Right lobe of liver (tissue), 6 donors: ENCODE results near the gene FAM177A1. TPM values are rescaled to one million over a fixed set of nuclear protein-coding genes. Genes with fewer than 3 reads are reported as not detected.

Experiments
- ATAC-seq, 4 donors: fragments of 200-7000 bp; cut with Tn5 transposase; one replicate each; pipeline ENCODE4 v1.9.1; 2020; ENCODE audit warnings: mild to moderate bottlenecking in 4 of 4, moderate library complexity in 4 of 4
- DNase-seq, 3 donors: peaks; one replicate each; pipeline ENCODE4 v3.0.0-alpha.2; 2020
- H3K27ac ChIP-seq, 3 donors: fragments of 200-600 bp; one replicate each; pipeline ENCODE4 v1.8.0; 2022
- H3K27me3 ChIP-seq, 2 donors: fragments of 200-600 bp; one replicate each; pipeline ENCODE4 v1.8.0; 2022
- H3K36me3 ChIP-seq, 4 donors: fragments of 200-600 bp; sonication (generic) in 1 of 4; one replicate each; pipeline versions ENCODE4 v1.5.1 to v1.8.0; 2017 to 2022; ENCODE audit warnings: control low read depth in 1 of 4
- H3K4me1 ChIP-seq, 4 donors: fragments of 200-600 bp; sonication (generic) in 1 of 4; one replicate each; pipeline versions ENCODE4 v1.5.1 to v1.8.0; 2017 to 2022; ENCODE audit warnings: control low read depth in 1 of 4
- H3K4me3 ChIP-seq, 3 donors: fragments of 200-600 bp; one replicate each; pipeline ENCODE4 v1.8.0; 2022
- H3K9me3 ChIP-seq, 4 donors: fragments of 200-600 bp; sonication (generic) in 1 of 4; one replicate each; pipeline versions ENCODE4 v1.5.1 to v1.8.0; 2017 to 2022; ENCODE audit warnings: control low read depth in 1 of 4
- CTCF ChIP-seq, 4 donors: fragments of 200-600 bp in 3 of 4; fragments of 450-650 bp in 1 of 4; IDR thresholded peaks; one replicate each; pipeline versions ENCODE4 v1.5.1 to v1.8.0; 2016 to 2022; ENCODE audit warnings: antibody characterized with exemption in 4 of 4, mild to moderate bottlenecking in 2 of 4
- POLR2A ChIP-seq: fragments of 450-650 bp; IDR thresholded peaks from one replicate; pipeline ENCODE4 v1.6.1; 2017; ENCODE audit warnings: antibody characterized with exemption, mild to moderate bottlenecking
- WGBS: methylation state at CpG from one replicate; pipeline ENCODE4 v1.1.6; 2018; ENCODE audit warnings: low coverage, low lambda C conversion rate; ENCODE audit not compliant: insufficient coverage; ENCODE audit errors: missing lambda C conversion rate; 5-methylcytosine and 5-hydroxymethylcytosine counted together
- intact Hi-C, 2 donors: fragments of 100-400 bp; cut with DNase I; formaldehyde crosslinking; loops; one replicate each; pipeline versions ENCODE4 v1.11.2 to v1.14.1; 2022
- total RNA-seq, 6 experiments: library from RNA; depleted of rRNA in 2 of 6; stranded (reverse); fragments of >200 nt in 2 of 6; fragmentation: NEBNext Ultra II Directional in 3 of 6; extraction: Animal tissue kit (Norgen Biotek cat#: 25700) in 3 of 6; gene quantifications; one replicate each; pipeline versions ENCODE4 v1.1.0 to v1.2.4, GENCODE V29; 2016 to 2023
- donor health status: DM: no; HTN: yes; CAD: no.
- donor health status: DM: no; HTN: no; CAD: no.
- donor health status: DM: no; HTN: no; CAD: no.
- donor health status: DM: no; HTN: yes; CAD: no.
- donor health status: DM: no; HTN: yes; CAD: no.

Gene FAM177A1
- total RNA-seq, 6 experiments from 2014 or later: 44.2 to 48.4 (median 47.2) TPM

GRCh38 chr14:35107866-35108265 is 61.8 kb downstream of the FAM177A1 start:
- no peaks in the 10 kb centered on the region for H3K27me3 ChIP-seq
- H3K36me3 ChIP-seq: peaks cover 0 to 56% (median 13%) of the 10 kb centered on the region in 4 donors
- DNase-seq: no peak

DNA sequence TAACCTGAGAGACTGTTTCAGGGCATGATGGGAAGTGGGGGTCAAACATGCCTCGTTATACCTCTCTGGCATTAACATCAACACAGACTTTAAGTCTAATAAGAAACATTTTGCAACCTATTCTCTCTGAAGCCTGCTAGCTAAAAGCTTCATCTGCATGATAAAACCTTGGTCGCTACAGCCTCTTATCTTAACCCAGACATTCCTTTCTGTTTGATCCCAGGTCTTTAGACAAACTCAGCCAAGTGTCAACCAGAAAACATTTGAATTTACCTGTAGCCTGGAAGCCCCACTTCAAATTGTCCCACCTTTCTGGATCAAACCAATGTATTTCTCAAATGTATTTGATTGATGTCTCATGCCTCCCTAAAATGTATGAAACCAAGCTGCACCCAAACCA is 66.6 kb downstream of the FAM177A1 start:
- no peak overlapping the region for H3K4me3 ChIP-seq
- no peak overlapping the region for H3K27ac ChIP-seq
- peaks cover 0 to 10% (median 0%) of the 10 kb centered on the region in 4 donors for H3K4me1 ChIP-seq
- DNase-seq (no peak), ATAC-seq (no peak)
- no peaks in the 10 kb centered on the region for H3K27me3 ChIP-seq
- TF ChIP-seq POLR2A (no peak), CTCF (IDR thresholded peaks at IDR 0.05) (no peak)
- H3K36me3 ChIP-seq: peaks cover 0 to 31% (median 13%) of the 10 kb centered on the region in 4 donors
- intact Hi-C loops: no loop called here
- WGBS: 84% methylated on average over 2 of the region's 2 CpGs
- no peaks in the 10 kb centered on the region for H3K9me3 ChIP-seq

More at GRCh38 chr14:35107866-35108265, 61.8 kb downstream of the FAM177A1 start:
- no peak overlapping the region for H3K27ac ChIP-seq
- no peaks in the 10 kb centered on the region for H3K4me1 ChIP-seq
- intact Hi-C loops: no loop called here
- no peak for ATAC-seq
- TF ChIP-seq POLR2A (no peak), CTCF (IDR thresholded peaks at IDR 0.05) (no peak)
- no peak overlapping the region for H3K4me3 ChIP-seq
- no peaks in the 10 kb centered on the region for H3K9me3 ChIP-seq

- Histone ChIP-seq H3K27me3 (no peaks in the 10 kb centered on the region), H3K9me3 (no peaks in the 10 kb centered on the region), H3K27ac (no peak overlapping the region), H3K4me3 (no peak overlapping the region), H3K4me1 (peaks cover 0 to 12% (median 0%) of the 10 kb centered on the region in 4 donors), H3K36me3 (peaks cover 0 to 23% (median 10%) of the 10 kb centered on the region in 4 donors)
- 100% methylated on average over 2 of the region's 4 CpGs for WGBS
- DNase-seq (no peak), ATAC-seq (no peak)
- TF ChIP-seq POLR2A (no peak), CTCF (IDR thresholded peaks at IDR 0.05) (no peak)
- intact Hi-C loops: no loop called here
Observed at GRCh38 chr14:35113308-35113950, 67.4 kb downstream of the FAM177A1 start.

DNA sequence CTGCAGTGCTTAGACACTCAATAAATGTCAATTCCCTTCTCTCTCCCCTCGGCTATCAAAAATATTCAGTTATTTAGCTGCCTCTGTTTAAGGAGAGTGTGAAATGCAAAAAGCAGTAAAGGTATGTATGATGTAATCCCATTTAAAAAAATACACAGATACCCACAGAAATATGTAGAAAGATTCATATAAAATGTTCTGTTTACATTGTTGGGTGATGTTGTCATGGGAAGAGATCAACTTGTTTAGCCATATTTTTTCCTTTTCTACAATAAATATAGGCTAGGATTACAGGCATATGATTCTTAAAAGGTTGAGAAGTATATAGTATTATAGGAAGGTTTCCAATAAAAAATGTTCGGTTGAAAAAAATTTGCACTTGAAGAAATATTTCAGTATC is 68.0 kb downstream of the FAM177A1 start:
- WGBS: 75% methylated on average over 2 of the region's 2 CpGs
- Histone ChIP-seq H3K27me3 (no peaks in the 10 kb centered on the region), H3K4me1 (peaks cover 0 to 12% (median 0%) of the 10 kb centered on the region in 4 donors), H3K9me3 (no peaks in the 10 kb centered on the region), H3K27ac (no peak overlapping the region), H3K36me3 (peaks cover 0 to 17% (median 10%) of the 10 kb centered on the region in 4 donors), H3K4me3 (no peak overlapping the region)
- TF ChIP-seq POLR2A (no peak), CTCF (IDR thresholded peaks at IDR 0.05) (no peak)
- no peak for DNase-seq
- intact Hi-C loops: no loop called here
- ATAC-seq: no peak
